Measurements from ENCODE around the gene ST7L.
A peak's percentile ranks its signal among the peaks of the same experiment; 100 is the strongest.

The ST7L gene

GRCh38 chr1:112529301-112529700 is 89.6 kb downstream of the ST7L start:
- TF ChIP-seq CTCF (conservative IDR thresholded peaks at IDR 0.05; ENCODE audit: low read depth, low read length): no peak
- no peak for DNase-seq (ENCODE audit: low read depth)
- no peak overlapping the region for H3K4me3 ChIP-seq (ENCODE audit: low read length)

GRCh38 chr1:112528076-112528475 is 90.9 kb downstream of the ST7L start:
- TF ChIP-seq CTCF (conservative IDR thresholded peaks at IDR 0.05; ENCODE audit: low read depth, low read length): no peak
- DNase-seq (ENCODE audit: low read depth): no peak
- H3K4me3 ChIP-seq (ENCODE audit: low read length): no peak overlapping the region

GRCh38 chr1:112527266-112528010 is 91.5 kb downstream of the ST7L start:
- no peak overlapping the region for H3K4me3 ChIP-seq (ENCODE audit: low read length)
- DNase-seq (ENCODE audit: low read depth): no peak
- TF ChIP-seq CTCF (conservative IDR thresholded peaks at IDR 0.05; ENCODE audit: low read depth, low read length): no peak

- H3K4me3 ChIP-seq (ENCODE audit: low read length): no peak overlapping the region
- TF ChIP-seq CTCF (conservative IDR thresholded peaks at IDR 0.05; ENCODE audit: low read depth, low read length): no peak
- DNase-seq (ENCODE audit: low read depth): no peak
These were observed 94.0 kb downstream of the ST7L start for GRCh38 chr1:112524986-112525385.

GRCh38 chr1:112524251-112524650 is 94.7 kb downstream of the ST7L start:
- DNase-seq (ENCODE audit: low read depth): peak; percentile 93
- peak; percentile 10 for TF ChIP-seq CTCF (conservative IDR thresholded peaks at IDR 0.05; ENCODE audit: low read depth, low read length)
- no peak overlapping the region for H3K4me3 ChIP-seq (ENCODE audit: low read length)

GRCh38 chr1:112522621-112523020 is 96.3 kb downstream of the ST7L start:
- TF ChIP-seq CTCF (conservative IDR thresholded peaks at IDR 0.05; ENCODE audit: low read depth, low read length): no peak
- no peak overlapping the region for H3K4me3 ChIP-seq (ENCODE audit: low read length)
- DNase-seq (ENCODE audit: low read depth): peak; percentile 95

- no peak overlapping the region for H3K4me3 ChIP-seq (ENCODE audit: low read length)
- no peak for TF ChIP-seq CTCF (conservative IDR thresholded peaks at IDR 0.05; ENCODE audit: low read depth, low read length)
- no peak for DNase-seq (ENCODE audit: low read depth)
These were observed 98.8 kb downstream of the ST7L start for GRCh38 chr1:112520166-112520565.
